Stimulated activated CD8-positive, alpha-beta memory T cell treated with anti-CD3 and anti-CD28 coated beads, Interleukin-12 subunit alpha, Interleukin-12 subunit beta, amount 100 ng/mL, for 24 hours (primary cell): ENCODE measurements around the gene TMEM222.

Source experiments
- DNase-seq: peaks from one replicate; pipeline ENCODE4 v3.0.0-alpha.2; 2020; ENCODE audit errors: extremely low read depth

TMEM222 gene

DNA sequence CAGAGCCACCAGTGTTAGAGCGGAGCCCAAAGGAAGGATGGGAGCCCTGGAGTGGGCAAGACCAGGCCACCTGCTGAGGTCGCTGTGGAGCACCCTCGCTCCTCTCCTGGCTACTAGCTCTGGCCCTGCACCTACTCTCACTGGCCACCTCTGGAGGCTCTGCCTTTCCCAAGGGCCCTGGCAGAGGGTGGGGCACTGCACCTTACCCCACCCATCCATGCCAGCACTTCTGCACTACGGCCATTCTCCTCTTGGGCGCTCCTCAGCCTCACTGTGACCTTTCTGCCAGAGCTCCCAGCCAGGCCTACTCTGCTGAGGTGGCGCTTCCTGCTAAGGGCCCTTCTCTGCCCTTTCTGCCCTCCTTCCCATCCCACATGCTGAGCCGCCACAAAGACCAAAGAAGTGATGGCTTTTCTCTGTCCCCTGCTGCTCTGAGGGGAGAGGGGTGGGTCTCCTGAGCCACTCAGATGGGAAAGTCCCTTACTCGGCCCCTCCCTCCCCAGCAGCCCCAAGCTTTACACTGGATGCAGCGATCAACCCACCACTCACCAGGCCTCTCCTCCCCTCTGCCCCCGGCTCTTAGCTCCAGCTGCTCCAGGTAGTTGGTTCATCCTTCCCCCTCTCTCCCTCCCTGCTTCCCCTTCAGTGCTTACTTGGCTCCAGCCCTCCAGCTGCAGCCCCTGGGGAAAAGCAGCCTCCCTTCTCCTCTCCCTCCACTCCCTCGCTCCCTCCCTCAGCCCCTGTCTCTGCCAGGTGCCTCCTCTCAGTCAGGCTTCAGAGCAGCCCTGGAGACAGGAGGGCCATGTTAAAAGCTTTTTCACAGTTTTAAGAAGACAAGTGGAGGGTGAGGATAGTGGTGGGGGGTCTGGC is 14.8 kb upstream of the TMEM222 start:
- DNase-seq = no peak

DNA sequence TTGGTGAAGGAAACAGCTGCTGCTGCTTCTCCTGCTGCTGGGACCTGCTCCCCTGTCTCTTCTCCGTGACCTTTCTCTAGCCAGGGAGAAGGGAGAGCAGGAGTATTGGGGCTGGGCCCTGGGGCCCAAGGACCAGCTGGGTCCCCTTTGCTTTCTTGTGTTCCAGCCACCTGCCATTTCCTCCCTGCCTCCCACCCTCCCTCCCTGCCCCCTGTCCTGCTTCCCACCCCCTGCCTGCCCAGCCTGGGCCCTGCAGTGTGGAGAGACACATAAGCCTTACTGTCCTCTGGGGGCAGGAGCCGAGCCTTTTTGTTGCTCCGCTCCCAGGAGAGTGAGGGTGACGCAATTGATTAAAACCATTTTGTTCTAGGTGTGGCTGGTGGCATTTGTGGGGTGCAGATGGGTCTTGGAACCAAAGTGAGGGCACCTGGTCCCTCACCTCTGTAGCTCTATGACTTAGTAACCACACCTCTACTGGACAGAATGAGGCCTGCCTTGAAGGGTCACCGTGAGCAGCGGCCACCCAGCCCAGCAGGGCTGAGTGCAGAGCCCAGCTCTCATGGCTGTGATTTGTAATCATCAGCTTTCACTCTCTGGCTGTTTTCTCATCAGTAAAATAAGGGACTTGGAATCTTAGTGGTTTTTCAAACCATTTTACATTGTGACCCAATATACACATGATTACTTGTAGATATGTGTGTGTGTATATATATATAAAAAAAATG is 13.9 kb upstream of the TMEM222 start:
- DNase-seq = no peak

DNA sequence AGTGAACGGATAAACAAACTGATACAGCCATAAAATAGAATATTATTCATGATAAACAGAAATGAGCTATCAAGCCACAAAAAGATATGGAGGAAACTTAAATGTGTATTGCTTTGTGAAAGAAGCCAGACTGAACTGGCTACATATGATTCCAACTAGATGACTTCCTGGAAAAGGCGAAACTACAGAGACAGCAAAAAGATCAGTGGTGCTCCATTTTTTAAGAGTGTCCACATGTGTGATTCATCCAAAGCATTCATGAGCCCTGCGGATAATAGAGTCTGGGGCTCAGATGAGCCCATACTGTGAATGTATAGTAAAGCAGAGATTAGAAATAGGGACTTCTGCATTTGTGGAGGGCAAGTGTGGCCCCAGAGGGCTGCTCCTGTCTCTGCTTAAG is 7.8 kb upstream of the TMEM222 start:
- no peak for DNase-seq

DNA sequence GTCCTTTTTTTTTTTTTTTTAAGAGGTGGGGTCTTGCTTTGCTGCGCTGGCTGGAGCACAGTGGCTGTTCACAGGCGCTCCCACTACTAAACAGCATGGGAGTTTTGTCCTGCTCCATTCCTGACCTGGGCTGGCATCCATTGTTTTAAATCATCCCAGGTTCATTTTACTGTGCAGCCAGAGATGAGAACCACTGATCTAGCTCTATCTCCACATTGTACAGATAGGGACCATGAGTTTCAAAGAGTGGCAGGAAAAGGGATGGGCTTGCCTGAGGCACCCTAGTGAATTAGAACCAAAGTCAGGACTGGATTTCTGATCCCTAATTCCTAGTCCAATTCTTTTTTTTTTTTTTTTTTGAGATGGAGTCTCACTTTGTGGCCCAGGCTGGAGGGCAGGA is 7.2 kb upstream of the TMEM222 start:
- DNase-seq = no peak

DNA sequence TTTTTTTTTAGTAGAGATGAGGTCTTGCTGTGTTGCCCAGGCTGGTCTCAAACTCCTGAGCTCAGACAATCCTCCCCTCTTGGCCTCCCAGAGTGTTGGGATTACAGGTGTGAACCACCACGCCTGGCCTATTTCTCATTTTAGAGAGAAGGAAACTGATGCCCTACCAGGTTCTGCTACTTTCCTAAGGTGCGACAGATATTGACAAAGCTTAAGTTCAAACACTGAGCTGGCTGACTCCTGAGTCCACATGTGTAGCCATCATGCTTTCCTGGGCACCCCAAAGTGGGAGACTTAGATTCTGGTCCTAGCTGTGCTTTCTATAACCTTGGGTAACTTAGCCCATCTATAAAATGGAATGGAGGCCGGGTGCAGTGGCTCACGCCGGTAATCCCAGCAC is 5.1 kb upstream of the TMEM222 start:
- no peak for DNase-seq

DNA sequence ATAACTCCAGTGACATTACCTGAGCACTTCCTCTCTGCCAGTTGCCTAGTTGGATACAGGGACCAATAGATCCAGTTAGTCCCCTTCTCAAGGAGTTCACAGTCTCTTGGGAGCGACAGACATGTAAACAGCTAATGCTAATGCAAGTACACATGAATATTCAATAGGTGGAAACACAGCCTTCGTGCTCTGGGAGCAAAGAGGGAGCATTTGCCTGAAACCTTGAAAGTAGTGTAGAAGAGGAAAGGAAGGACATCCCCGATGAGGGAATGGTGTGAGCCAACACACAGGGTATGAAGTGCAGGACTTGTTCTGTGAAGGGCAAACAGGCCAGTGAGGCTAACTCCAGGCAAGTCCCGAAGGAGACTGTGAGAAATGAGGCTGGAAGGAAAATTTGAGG is 3.8 kb upstream of the TMEM222 start:
- no peak for DNase-seq

DNA sequence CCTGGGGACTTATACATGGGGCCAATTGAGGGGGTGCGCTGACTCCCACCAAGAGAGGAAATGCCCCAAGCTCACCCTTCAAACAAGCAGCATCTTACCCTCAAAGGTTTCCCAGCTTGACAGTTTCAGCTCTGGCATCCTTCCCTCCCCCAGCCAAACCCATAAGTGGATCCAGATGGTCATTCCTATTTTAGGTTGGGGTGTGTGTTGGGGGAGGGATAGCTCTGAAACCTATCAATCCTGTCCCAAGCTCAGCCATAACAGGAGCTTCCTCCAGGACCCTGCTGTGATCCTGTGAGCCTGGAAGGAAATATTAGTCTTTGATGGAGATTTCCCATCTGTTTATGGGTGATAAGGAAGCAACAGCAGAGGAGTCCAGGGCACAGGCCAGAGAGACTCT is 3.4 kb upstream of the TMEM222 start:
- no peak for DNase-seq

DNA sequence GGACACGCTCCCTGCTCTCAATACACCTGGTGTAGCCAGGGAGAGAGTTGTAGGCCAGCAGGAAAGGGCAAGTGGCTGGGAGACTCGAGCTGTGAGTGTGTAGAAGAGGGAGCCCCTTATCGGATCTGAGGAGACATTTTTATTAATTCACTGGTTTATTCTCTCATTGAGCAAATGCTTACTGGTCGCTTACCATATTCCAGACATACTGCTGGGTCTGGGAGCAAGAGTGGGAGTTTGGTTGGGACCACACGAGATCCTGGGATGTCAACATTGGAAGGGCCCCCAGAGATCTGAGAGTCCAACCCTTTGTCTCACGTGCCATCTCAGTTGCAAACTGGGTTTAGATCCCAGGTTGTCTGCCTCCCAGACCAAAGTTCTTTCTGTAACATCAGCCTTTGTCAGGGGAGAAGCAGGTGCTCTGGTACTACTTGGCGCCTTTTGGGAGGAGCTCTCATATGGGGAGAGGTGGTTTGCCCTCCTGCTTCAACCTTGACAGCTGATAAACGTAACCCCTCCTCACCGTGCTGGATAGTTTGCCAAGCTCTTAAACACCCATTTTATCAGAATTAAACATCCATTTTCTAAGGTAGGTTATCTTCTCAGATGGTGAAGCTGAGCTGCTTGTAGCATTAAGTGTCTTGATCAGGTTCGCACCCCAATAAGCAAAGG is 742 bp downstream of the TMEM222 start:
- DNase-seq = no peak

DNA sequence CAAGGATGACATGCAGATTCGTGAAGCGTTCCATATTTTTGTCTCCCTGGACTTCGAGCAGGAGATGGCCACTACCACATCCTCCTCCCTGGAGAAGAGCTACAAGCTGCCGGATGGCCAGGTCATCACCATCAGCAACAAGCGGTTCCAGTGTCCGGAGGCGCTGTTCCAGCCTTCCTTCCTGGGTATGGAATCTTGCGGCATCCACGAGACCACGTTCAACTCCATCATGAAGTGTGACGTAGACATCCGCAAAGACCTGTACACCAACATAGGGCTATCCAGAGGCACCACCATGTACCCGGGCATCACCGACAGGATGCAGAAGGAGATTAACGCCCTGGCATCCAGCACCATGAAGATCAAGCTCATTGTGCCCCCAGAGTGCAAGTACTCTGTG is 3.3 kb downstream of the TMEM222 start:
- DNase-seq = no peak

DNA sequence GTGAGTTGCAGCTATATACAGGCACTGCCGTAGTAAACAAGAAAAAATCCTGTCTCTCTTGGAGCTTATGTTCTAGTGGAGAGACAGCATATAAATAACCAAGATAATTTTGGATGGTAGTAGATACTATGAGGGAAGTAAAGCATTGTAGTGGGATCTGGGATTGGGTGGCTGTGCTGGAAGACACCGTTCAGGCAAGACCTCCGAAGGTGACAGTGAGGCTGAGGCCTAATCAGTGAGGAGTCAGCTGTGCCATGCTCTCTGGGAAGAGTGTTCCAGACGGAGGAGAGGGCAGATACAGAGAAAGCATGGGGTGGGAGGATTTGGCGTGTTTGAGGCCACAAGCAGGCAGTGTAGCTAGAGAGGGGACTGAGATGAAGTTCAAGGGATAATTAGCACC is 6.0 kb downstream of the TMEM222 start:
- DNase-seq = no peak

DNA sequence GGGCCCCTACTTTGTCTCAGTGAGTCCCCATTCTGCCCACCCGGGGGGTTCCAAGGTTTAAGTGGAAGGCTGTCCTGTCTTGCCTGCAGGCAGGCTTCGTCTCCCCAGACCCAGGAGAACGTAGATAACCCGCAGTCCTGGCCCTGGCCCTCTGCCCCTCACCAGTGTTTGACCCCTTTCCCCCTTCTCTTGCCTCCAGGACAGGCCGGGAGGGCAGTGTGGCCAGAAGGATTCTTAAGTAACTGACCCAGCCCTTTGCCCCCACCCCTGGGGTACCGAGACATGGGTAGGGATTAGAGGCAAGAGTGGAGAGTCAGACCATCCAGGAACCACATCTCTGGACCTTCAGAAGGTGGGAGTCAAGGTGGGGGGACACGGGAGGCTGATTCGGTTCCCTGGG is 8.8 kb downstream of the TMEM222 start:
- no peak for DNase-seq

DNA sequence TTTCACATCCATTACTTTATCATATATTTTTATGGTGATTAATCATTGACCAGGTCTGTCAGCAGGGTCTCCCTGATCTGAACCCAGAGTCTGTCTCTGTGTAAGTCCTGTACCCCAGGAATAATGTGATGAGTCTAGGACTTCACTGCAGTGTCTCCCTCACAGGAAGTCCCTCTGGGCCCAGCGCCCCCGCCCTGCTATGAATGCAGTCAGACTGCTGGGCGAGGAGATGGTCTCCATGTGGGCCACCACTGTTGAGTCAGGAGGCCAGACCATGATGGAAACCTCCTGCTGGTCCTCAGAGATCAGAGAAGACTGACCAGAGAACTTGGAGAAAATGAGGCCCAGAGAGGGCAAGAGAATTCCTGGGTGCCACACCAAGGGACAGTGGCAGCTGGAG is 9.5 kb downstream of the TMEM222 start:
- no peak for DNase-seq

DNA sequence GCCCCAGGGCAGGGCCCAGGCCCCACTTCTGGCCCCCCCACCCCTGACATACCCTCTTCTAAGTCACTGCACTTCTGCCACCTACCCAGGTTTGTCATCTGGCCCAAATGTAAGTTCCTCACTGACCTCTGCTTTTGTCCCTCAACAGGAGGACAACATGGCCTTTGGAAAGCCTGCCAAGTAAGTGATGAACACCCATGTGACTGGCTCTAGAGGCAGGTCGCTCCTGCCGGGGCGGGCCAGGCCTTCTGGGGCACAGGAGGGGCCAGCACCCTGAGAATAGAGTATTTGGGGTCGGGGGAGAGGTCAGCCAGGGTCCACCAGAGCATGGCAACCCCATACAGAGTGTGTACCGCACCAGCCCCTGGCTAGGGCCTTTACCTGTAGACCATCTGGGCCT is 10.0 kb downstream of the TMEM222 start:
- no peak for DNase-seq

DNA sequence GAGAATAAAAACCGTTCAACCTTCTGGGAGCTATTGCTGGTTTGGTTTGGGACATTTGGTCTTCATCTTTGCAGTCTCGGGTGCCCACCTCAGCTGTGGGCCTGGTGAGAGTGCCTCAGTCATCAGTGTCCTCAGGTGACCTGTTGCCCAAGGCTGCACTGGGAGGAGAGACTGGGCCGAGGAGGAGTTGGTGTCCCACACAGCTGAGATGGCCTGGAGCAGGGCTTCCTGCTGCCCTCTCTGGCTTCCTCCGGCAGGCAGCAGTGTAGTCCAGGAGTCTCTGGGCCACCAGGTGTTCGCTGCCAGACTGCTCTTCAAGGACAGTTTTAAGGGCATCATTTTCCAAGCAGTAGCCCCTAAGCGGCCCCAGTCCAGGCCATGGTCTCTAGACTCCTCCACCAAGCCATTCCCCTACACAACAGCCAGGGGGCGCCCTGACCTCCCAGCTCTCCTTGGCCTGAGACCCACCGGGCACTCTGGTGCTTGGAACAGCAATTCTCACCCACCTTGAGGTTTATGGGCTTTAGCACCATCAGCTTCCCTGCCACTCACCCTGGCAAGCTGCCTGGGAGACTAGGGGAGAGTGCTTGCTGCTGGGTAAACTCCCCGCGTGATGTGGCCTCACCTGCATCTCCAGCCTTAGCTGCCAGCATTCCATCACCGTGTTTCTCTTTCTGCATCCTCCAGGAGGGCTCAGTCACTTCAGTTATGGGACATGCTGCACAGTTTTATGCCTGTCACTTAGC is 10.7 kb downstream of the TMEM222 start:
- DNase-seq = no peak

DNA sequence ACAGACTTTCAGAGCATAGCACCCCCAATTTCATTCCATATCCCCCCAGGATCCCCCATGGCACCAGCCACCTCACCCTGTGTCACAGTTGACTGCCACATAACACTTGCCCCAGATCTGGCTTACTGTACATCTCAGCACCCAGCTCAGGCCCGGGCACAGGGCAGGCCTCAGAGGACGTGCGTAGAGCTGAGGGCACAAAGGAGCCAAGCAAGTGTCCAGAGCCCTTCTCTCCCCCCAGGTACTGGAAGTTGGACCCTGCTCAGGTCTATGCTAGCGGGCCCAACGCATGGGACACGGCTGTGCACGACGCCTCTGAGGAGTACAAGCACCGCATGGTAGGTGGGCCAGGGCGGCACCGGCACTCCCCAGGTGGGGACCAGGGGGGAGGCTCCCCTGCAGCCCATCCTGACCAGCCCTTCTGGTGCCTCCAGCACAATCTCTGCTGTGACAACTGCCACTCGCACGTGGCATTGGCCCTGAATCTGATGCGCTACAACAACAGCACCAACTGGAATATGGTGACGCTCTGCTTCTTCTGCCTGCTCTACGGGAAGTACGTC is 11.8 kb downstream of the TMEM222 start:
- DNase-seq = no peak

DNA sequence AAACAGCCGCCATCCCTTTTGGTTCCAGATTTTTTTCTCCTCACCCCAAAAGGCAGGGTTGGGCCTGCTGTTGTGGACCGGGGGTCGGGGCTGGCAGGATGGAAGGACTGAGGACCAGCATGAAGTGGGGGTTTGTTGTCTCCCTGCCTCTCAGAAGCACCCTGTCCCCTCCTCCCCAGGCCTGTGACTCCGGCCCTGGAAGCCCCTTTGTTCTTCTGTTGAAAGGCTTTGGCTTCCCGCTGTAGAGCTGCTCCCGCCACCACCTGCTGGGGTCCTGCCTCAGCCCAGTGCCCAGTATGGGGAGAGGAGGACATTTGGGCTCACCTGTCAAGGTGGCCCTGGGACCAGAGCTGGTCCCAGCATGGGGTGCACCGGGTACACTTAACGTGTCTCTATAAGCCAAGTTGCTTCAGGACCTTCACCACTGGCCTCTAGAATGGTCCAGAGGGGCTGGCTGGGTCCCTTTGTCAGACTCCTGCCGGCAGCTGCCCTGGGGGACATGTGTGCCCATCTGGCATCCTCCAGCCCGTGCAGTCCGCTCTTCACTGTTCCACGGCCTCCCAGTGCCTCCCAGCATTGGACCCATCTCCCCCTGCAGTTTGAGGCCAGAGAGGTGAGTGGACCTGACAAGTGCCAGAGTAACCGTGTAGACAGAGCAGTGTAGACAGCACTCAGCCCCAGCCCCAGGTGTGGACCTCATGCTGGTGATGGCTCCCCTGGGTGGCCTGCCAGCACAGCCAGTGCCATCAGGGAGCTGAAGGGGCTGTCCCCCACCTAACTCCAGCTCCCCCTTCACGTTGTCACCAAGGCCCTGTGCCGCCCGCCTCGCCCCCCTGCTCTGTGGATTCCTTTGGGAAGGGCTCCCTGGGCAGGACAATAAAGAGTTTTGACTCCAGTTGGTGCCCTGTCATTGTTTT is 13.8 kb downstream of the TMEM222 start:
- DNase-seq = no peak

DNA sequence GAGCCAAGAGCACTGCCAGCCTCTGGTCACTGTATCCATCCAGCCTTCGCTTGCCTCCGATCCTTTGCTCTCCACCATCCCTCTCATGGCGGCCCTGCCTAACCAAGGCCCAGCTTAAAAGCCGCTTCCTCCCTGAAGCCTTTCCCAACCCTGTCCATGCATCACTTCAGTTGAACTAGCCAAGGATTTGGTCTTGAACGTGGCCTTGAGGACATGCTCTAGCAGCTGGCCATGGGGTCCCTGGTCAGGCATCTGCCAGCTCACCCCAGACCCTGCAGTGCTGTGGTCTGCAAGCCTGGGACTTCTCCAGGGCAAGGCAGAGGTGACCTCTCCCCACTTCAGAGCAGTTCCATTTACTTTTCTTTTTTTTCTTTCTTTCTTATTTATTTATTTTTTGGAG is 14.8 kb downstream of the TMEM222 start:
- no peak for DNase-seq

DNA sequence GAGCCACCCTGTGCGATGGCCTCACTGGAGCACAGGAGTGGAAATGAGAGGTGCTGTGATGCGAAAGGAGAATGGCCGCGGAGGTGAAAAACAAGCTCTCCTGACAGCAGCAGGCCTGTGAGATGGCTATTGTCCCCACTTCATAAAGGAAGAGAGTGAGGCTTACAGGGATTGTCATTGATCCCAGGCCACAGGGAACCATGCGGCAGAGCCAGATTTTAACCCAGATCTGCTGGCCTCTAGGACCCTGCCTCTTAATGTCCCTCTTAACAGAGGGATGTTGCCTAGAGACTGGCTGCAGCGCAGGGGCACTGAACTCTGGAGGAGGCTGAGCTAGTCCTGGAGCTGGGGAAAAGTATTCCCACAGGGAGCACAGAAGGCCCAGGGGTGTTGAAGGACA is 16.8 kb downstream of the TMEM222 start:
- DNase-seq = no peak

DNA sequence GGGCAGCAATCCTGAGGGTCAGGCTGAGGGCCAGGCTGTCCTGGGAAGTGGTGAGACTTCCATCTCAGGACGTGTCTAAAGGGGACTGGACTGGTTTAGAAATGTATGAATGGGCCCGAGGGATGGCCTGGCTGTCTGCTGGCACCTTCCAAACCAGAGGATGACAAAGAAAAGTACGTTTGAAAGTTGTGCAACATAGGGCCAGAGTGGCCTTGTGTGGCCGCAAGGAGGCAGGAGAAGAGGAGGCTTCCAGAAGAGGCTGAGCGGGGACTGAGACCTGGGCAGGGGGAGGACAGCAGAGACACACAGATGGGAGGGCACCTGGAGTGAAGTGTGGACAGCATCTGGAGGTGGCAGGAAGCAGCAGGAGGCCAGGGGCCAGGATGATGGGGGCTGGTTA is 17.2 kb downstream of the TMEM222 start:
- no peak for DNase-seq

DNA sequence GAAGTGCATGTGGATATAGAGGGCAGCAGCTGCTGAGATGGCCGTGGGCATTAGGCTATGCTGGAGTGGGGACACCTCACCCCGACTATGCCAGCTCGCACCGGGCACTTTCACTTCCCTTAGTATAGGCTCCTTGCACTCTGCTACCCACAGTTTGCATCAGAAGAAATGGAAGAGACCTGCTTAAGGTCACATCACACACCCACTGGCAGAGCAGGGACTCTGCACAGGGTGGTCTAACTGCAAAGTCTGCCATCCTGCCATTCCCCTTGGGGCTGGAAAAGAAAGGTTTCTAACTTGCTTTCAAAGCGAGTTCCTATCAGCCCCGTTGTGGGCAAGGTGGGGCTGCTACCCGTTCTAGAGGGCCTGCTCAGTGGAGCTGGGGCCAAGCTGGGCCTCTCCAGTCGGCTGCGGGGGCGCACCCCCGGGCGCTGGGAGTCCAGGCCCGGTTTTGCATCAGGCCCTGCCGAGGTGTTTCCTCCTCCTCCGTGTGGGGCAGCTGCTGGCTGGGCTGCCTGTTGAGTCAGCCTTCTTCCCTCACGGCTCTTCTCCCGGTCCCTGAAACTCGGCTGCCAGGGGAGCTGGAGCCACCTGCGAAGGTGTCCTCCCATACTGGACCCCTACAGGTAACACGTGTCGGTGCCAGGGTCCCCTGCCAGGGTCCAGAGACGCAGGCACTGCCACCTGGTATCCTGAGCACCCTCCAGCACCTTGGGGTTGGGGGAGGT is 19.7 kb downstream of the TMEM222 start, which contains the start of gene SYTL1:
TSS of gene SYTL1 (plus strand) at position 498 of the 728 bp plus-strand sequence. CDS start 3,313 bp downstream, outside the sequence.
- no peak for DNase-seq
